HG03060 (cell line): ENCODE data around the gene GNAS.
"Not testable (repeated sequence)": the region's sequence is repeated elsewhere in the genome, so short reads cannot be mapped to it uniquely, and the experiment has no call there.

Experiments
- ATAC-seq: cut with Tn5 transposase; IDR thresholded peaks from one replicate; pipeline ENCODE4 v1.9.1; 2021; ENCODE audit warnings: low read depth, moderate number of reproducible peaks; ENCODE audit not compliant: unreplicated experiment

The GNAS gene

DNA sequence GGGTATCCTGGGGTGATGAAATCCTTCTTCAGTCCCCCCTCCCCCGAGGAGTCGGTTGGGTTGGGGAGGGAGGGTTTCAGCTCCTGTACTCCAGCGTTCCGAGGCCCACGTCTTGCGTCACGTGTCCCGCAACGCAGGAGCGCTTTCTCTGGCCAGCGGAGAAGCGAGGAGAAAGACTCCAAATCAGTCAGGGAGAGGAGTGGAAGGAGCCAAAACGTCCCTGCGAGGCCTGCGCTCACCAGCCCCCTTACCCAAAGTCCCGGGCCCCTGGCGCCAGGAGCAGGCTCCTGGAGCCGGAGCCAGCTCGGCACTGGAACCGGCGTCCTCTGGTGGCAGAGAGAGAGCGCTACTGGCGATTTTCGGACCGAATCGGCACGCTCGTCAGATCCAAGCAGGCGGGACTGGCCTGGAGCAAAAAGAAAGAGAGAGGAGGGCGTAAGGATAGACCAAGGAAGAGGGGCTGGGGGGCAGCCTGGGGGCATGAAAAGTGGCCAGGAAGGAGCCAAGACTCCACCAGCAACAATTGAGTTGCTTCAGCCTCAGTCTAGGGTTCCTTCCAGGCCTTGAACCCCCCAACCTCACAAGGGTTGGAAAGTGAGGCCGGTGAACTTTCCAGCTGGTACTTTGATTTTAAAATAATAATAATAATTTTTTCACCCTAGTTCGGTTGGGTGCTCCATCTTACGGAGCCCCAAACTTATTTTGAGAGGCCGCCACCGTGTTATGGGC is at the start of gene GNAS:
Gene GNAS (plus strand): TSS at position 174 of the 729 bp plus-strand sequence.
- no peak for ATAC-seq

DNA sequence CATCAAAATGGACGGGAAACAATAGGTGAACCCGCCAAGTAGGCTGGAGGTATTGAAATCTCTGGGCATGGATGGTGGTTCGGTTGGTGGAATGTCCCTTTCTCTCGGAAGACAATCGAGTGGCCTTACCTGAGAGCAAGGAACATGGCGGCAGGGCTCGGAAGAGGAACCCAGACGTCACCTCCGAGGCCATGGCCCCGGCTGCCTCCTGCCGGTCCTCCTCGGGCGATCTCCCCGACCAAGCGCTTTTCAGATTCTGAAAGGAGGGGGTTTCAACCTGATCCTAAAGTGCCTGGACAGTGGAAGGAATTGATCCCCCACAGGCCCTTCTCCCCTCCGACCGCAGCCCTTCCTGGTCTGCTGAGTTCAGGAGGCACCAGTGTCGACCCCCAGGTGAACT is 49.0 kb upstream of the GNAS start:
- ATAC-seq, result no peak

DNA sequence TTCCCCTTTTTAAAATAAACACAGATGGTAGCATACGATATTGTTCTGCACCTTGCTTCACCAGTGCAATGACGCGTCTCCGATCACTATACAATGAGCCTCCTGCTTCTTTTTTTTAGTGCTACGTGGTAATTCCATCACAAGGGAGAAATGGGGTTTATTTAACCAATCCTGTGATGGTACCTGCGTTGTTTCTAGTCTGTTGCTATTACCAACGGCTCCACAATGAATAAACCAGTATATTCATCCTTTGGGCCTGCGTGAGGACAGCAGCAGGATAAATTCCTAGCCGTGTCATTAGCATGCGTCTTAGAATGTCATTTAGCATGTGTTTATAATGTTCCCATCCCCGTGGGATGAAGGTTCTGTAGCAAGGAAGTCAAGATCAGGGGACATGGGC is 44.7 kb upstream of the GNAS start:
- no peak for ATAC-seq

DNA sequence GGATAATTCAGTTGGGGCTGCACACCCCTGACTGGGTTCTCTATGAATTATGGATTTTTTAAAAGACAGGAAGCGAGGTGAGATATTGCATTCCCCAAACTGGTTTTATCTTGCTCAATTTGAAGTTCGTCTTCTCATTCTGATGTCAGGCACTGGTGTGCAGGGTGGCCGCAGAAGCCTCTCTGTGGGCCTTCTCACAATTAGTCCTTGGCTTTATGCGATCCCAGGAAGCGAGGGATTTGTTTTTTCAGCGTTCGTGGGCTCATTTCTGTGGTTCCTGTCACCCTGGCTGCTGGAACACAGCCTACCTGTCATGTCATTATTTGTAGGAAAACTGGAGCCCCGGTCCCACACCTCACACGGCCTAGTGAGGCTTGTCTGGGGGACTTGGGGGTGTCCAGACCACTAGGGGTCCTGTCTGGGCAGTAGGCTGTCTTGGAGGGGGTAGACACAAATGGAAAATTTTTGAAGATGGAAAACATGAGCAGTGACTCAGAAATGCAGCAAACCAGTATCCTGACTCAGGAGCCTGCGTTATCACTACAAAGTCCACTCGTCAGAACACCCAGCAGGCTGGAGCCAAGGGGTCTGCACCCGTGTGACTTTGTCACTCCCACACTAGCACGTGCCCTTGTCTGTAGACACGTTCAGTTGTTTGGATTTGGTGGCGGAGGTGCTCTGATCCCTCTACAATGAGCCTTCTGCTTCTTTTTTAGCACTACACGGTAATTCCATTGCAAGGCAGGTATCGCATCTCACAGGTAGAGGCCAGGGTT is 44.1 kb upstream of the GNAS start:
- no peak for ATAC-seq

DNA sequence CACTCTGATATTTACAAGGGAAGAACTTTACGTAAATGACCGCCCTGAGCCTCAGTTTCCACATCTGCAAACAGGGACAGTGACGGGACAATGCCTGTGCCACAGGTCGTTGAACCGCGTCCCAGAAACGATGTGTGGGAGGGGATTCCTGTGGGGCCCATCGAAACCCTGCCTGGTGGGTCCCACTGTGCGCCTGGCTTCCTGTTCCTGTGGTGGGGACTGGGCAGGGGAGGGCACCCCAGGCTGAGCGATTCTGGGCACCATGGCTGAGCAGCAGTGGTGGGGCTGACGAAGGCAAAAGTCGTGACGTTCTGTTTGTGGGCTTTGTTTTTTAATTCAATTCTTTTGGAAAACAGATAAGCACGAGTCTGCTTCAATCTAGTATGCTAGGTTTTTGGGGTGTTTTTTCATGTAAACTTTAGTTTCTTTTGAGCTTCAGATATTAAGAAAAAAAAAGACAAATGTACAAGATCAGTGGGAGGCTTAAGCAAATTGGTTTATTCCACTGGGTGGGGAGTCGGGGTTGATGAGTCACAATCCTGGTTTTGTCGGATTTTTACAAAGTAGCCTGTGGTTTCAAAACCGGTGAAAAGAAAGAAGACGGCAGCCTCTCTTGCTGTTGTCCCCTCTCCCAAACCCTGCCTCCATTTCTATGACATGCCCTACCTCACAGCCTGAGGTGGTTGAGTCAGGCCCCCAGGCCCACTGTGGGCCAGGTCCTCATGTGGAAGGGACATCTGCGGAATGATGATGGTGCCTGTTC is 42.2 kb upstream of the GNAS start:
- ATAC-seq, result no peak

DNA sequence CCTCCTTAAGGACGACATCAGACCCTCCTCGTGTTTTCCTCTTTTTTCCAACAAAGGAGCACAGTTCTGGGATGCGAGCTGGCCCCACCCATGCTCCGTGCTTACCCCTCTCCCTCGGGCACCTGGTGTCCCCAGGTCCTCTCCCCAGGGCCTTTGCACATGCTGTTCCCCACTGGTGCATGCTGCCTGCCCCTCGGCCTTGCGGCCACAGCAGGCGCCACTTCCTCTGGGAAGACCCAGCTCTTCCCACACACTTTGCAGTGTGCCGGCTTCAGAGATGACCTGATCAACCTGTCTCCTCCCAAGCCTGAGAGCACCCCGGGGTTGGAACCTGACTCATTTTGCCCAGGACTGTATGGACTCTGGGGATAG is 41.7 kb upstream of the GNAS start:
- no peak for ATAC-seq

DNA sequence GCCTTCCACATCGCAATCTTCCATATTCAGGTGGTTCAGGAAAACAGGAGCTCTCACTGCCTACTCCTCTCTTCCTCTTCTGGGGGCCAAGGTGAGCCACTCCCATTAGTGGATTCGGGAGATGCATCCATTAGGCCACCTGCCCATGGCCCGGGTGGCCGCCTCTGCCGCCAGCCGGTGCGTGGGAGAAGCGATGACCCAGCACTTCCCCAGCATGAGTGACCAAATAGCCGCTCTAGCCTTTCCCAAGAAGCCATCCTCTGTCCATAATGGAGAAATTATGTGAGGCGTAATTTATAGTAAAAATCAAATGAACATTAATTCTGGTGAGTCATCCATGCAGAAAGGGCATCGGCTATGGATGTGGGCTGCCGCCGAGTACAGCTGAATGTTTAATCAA is 41.2 kb upstream of the GNAS start:
- no peak for ATAC-seq

DNA sequence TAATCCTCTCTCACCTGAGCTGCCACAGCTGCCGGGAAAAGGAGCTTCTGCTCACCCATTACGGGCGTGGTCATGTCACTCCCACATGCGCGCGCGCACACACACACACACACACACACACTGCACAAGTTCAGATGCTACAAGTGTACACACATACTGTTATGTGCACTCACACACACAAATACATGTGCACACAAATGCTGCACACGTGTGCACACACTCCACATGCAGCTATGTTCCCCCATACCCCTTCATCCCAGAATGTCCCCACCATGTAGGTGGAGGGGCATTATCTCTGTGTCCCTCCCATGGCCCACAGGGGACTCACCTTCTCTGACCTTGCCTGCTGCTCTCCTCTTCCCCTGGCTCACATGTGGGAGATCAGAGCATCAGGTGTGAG is 39.1 kb upstream of the GNAS start:
- no peak for ATAC-seq

DNA sequence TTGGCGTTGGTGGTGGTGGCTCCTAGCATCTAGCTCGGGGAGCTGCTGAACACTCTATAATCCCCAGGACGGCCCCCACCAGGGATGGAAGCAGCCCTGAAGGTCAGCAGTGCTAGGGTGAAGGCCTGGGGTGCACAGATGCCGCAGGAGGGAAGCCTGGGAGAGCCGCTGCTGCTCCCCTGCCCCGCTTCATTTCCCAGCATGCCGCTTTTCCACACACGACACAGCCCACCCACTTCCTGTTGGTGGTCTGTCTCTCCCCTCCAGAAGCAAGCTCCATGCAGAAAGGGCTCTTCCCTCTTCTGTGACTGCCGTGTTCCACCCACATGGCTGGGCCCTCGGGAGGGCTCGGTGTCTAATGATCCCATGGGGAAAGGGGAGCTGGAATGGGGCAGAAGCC is 37.1 kb upstream of the GNAS start:
- ATAC-seq, result no peak

DNA sequence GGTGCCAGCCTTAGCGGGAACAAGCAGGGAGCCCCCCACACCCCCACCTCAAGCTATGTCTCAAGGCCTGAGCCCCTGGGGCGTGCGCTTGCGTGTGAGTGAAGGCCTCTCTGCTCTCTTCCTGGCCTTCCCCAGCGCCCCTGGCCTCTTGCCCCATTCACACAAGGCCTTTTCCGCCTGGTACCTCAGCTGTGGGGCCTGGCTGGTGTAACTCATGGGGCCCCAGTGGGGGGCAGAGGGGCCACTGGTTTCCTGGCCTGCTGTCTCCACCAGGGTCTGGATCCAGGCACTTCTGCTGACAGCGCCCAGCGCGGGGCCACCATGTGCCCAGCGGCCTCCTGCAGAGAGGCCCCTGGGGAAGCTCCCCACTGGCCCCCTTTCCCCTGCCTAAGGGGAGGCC is 36.5 kb upstream of the GNAS start:
- ATAC-seq, result no peak

DNA sequence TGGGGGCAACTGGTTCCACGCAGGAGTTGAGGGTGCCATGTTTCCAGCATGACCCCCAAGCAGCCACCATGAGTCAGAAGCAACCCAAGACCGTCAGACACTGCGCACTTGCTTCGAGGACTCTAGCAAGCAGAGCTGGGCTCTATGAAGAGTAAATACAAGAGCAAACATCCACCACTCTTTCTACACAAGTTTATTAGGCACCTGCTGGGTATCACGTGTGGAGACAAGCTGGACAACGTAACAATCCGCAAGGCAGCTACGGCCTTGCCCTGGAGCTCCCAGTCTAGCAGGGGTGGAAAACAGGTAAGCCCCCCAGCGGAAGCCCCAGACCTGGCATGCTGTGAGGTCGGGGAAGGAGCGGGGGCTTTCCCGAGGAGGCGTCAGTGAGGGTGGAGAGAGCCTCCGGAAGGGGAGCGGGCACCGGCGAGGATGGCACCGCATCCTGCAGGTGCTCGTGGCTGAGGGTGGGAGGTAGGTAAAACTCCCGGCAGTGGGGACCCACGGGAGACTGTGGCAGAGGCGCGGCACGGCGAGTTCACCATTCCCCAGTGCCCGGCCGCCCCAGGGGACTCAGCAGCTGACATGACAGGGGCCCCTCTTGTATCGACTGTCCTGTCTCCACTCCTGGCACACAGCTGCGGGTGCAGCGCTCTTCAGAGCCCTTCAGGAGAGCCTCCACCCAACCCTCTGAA is 35.4 kb upstream of the GNAS start:
- ATAC-seq, result no peak

DNA sequence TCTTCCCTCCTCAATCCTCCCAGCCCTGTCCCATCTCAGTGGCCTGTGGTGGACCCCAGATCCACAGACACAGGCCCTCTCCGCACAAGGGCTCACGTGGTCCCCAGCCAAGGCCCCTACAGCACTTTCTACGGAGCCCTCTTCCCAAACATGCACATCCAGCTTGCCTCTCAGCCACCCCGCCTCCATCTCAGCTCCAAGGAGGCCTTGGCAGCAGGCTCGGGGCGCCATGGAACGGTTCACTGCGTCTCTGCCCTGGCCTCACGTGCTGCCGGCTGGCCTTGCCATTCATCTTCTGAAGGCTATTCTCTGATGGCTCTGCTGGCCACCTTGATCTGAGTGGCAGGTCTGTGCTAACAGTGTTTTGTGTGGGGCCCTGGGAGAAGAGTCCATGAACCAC is 34.8 kb upstream of the GNAS start:
- ATAC-seq, result no peak

DNA sequence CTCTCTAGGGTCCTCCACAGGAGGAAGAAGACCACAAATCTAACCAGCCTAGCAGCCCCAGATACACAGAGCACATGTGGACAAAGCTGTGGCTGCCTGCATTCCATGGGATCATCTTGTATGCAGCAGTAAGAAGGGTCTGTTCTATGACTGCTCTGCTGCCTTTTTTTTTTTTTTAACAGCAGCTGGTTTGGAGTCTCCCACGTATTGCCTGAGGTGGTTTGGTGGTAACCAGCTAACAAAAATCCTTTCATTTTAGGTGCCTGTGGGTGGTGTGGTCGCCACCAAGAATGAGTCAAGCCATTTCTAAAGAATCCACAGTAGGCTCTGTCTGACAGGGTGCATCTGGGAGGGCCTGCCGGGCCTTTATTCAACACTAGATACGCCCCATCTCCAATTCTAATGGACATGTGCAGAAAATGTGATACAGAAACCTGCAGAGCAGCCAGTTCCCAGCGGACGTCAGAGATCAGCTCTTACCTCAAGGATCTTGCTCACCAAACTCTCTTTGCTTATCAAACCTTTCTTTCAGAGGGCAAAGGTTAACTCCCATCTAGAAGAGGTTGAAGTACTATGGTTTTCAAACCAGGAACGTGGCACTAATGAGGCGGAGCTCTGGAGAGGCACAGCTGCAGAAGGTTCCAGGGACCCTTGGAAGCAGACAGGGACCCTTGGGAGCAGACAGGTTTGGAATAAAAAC is 33.8 kb upstream of the GNAS start:
- ATAC-seq, result no peak

DNA sequence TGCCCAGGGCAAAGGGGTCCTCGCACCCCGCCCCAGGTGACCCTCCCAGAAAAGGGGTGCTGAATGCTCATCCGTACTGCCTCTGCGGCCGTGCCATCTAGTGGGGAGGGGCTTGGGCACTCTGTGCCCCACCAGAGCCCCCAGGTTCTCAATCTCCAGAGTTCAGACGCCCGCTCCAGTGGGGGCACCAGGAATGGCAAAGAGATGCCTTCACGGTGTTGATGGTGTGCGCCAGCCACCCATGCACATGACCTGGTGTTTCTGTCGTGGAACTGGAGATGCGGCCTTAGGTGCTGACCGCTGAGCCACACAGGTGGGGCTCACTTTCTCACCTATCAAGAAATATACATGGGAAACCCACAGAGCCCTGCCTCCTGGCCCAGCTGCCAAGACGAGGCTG is 32.6 kb upstream of the GNAS start:
- ATAC-seq, result no peak

DNA sequence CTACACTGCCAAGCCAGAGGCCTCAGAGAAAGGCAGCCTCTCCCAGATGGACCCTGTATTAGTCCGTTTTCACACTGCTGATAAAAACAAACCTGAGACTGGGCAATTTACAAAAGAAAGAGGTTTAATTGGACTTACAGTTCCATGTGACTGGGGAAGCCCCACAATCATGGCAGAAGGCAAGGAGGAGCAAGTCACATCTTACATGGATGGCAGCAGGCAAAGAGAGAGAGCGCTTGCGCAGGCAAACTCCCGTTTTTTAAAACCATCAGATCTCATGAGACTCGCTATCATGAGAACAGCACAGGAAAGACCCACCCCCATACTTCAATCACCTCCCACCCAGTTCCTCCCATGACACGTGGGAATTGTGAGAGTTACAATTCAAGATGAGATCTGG is 32.0 kb upstream of the GNAS start:
- ATAC-seq, result not testable (repeated sequence)

DNA sequence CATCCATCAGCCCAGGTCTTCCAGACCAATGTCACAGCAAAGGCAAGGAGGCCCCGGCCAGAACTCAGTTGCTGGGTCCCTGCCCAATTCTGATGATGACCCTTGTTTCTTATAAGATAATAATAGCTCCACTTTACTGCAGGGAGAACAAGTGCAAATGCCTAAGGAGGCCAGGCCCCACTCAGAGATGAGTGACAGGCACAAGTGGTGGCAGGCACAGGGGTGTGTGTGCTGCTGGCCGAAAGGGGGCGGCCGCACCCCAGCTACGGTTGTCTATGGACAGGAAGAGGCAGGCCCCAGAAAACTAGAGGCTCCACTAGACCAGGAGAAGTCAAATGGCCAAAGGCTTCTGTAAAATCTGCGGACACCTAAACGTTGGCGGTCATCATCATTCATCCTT is 30.4 kb upstream of the GNAS start:
- no peak for ATAC-seq

DNA sequence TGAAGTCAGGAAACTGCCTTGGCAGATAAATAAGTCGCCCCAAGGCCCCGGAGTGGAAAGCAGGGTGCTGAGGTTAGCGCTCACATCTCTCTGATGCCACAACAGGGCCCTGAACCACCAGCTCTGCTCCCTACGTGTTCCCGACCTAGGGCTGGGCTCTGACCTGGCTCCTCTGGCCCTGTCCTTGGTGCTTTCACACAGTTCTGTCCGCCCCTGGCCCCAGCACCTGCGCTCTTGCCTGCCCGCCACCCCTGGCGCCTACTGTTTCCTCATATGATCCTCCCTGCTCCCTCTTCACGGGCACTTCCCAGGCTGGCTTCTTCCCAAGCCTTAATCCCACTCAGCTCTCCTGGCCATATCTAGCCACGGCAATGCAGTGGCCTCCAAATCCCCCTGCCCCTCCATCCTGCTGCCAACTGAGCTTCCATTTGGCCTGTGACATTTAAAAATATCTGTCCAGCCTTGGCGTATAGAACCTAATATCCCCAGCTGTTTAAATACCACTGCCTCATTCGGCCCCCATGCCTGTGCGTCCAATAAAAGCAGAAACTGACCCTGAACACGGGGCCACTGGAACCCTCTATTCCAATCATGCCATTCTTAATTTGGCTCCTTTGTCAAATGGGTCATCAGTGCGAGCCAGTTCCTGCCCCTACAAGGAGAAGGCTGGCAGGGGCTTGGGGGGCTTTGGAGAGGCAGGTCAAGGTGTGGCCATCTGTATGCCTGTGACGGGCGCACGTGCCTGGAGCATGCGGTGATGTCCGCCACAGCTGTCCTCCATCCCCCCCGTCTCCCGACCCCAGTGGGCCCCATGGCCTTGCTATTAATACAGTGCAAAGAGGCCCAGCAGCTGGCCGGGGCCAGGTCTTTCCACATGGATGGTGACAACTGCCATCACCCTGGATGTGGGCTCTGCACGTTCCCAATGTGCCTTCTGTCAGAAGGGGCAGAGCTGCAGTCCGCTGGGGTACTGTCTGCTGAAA is 29.5 kb upstream of the GNAS start:
- ATAC-seq, result no peak

DNA sequence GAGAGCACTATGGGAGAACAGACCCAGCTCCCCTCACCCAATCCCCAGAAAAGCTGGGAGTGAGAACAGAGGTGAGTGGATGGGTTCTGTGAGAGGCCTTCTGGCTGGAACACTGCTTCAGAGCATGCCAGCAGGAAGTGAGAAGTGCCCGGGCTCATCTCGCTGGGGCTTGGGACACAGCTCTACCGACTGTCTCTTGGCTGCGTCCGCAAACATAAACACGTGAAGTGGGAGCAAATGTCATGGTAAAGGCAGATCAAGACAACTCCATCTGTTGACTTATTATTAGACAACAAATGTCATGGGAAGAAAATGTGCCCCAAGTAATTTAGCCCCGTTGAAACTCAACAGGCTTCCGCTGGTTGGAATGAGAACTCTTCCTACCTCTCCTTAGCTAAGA is 27.7 kb upstream of the GNAS start:
- no peak for ATAC-seq

DNA sequence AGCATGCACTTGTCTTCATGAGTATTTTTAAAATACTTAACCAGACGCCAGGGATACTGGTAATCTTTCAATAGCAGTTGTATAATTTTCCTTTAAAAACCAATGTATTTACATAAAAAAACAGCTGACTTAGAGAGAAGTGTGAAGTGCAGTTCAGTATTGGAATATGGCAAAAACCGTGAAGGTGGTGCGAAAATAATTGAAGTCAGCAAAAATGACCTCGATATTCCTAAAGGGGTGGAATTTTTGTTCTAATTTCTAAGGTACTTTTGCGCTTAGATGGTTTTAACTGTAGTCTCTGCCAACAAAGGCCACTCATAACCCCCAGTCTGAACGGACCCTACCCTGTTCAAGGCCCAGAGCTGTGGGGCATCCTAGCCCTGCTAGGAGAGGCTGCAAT is 27.1 kb upstream of the GNAS start:
- ATAC-seq, result no peak
